Neutrophil (primary cell): ENCODE results near the gene UTY.

Source experiments
- H3K27ac ChIP-seq: fragments of 200-600 bp; sonication (generic); 2 replicates; pipeline ENCODE4 v1.5.1; 2016; ENCODE audit warnings: mild to moderate bottlenecking, moderate library complexity
- H3K27me3 ChIP-seq: fragments of 200-600 bp; sonication (generic); 2 replicates; pipeline ENCODE4 v1.6.0; 2016; ENCODE audit warnings: mild to moderate bottlenecking
- H3K36me3 ChIP-seq: fragments of 200-600 bp; sonication (generic); 2 replicates; pipeline ENCODE4 v1.5.1; 2017
- H3K4me1 ChIP-seq, 2 experiments: fragments of 200-600 bp in 1 of 2; sonication (generic) in 1 of 2; 1 replicate in 1 of 2; 2 replicates in 1 of 2; pipeline versions ENCODE4 v1.5.1 to v1.6.1; 2013 to 2016; ENCODE audit warnings: low read depth in 1 of 2, low read length in 1 of 2, mild to moderate bottlenecking in 1 of 2, moderate library complexity in 1 of 2; ENCODE audit not compliant: control insufficient read depth in 1 of 2, insufficient read depth in 1 of 2
- H3K4me3 ChIP-seq, 2 experiments: fragments of 200-600 bp in 1 of 2; sonication (generic) in 1 of 2; 1 replicate in 1 of 2; 2 replicates in 1 of 2; pipeline ENCODE4 v1.5.1; 2013 to 2016; ENCODE audit warnings: low read depth in 1 of 2, low read length in 1 of 2, mild to moderate bottlenecking in 1 of 2, moderate library complexity in 1 of 2
- H3K9me3 ChIP-seq: fragments of 200-600 bp; sonication (generic); 2 replicates; pipeline ENCODE4 v1.5.1; 2016
- TF ChIP-seq, protein P1 (sequence below): fragments of 200-600 bp; sonication (generic); IDR thresholded peaks from 2 replicates; pipeline ENCODE4 v1.5.1; 2016; ENCODE audit warnings: antibody characterized with exemption

Gene UTY

DNA sequence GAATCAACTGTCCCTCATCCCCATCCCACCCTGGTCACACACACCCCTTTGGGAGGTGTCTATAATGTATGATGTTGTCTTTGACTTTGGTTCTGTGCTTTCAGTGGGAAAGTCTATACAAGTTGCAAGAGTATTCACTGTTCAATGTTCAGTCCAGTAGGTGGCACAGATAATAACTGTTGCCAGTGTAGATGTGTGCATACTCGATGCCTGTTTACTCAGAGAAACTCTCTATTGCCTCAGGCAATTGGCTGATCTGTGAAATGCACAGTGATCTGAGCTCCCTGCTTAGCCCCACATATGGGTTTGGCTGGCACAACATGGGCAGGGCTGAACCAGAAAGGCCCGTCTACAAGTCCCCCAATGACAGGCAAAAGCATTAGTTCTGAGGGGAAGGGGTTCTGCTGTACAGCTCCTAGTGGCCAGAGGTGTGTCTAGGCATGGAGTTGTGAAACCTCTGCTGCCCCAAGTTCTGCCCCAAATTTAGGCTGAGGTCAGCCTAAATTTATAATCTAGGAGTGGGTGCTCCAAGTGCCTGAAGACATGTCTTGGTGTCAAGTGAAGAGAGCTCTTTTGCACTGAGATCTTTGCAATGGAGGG is 252.4 kb downstream of the UTY start:
- no peaks in the 10 kb centered on the region for H3K36me3 ChIP-seq
- no peaks in the 10 kb centered on the region for H3K27me3 ChIP-seq
- H3K27ac ChIP-seq: no peak overlapping the region
- peaks cover 0 to 3% of the 10 kb centered on the region in 2 experiments for H3K4me1 ChIP-seq
- no peak overlapping the region for H3K4me3 ChIP-seq
- no peaks in the 10 kb centered on the region for H3K9me3 ChIP-seq
- TF ChIP-seq, protein P1, sequence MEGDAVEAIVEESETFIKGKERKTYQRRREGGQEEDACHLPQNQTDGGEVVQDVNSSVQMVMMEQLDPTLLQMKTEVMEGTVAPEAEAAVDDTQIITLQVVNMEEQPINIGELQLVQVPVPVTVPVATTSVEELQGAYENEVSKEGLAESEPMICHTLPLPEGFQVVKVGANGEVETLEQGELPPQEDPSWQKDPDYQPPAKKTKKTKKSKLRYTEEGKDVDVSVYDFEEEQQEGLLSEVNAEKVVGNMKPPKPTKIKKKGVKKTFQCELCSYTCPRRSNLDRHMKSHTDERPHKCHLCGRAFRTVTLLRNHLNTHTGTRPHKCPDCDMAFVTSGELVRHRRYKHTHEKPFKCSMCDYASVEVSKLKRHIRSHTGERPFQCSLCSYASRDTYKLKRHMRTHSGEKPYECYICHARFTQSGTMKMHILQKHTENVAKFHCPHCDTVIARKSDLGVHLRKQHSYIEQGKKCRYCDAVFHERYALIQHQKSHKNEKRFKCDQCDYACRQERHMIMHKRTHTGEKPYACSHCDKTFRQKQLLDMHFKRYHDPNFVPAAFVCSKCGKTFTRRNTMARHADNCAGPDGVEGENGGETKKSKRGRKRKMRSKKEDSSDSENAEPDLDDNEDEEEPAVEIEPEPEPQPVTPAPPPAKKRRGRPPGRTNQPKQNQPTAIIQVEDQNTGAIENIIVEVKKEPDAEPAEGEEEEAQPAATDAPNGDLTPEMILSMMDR: no peak

DNA sequence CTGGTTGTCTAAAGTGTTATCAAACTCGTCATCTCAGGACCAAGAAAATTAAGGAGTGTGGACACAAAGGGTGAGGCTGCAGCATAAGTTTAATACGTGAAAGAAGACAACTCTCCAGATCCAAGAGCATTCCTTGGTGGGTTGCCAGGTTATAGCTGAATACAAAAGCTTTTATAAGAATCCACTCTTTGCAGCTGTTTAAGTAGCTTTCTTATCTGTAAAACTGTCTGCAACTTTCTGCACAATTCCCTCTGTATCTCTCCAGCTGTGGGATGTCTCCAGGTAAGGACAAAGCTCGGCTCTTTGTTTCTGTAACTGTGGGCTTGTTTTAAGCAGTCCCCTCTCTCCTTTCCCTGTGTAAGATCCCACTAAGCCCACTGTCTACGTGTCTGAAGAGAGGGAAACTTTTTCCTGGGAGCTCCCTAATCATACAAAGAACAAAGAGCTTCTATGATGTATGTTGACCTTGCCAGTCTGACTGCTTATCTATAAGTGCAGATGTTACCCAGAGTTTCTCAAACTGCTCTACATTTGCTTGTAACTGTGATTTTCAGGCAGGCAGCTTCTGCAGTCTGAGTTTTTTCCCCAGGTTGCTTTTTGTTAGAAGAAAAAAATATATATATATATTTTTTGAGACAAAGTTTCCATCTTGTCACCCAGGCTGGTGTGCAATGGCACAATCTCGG is 268.7 kb downstream of the UTY start:
- TF ChIP-seq, protein P1: no peak
- no peak overlapping the region for H3K27ac ChIP-seq

DNA sequence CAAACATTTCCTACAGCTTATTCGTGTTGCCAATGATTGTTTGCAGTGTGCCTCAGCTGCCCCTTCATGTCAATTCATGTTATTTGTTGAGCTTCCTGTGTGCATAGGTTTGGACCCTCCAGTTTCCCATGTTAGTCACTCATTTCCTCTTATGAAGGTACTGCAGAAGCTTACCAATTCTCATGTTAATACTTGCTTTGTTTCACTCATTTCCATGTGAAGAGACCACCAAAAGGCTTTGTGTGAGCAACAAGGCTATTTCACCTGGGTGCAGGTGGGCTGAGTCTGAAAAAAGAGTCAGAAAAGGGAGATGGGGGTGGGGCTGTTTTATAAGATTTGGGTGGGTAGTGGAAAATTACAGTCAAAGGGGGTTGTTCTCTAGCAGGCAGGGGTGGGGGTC is 274.6 kb downstream of the UTY start:
- H3K9me3 ChIP-seq: no peaks in the 10 kb centered on the region
- H3K4me3 ChIP-seq: no peak overlapping the region
- H3K4me1 ChIP-seq: no peaks in the 10 kb centered on the region
- H3K36me3 ChIP-seq: no peaks in the 10 kb centered on the region
- no peak overlapping the region for H3K27ac ChIP-seq
- TF ChIP-seq, protein P1: no peak
- H3K27me3 ChIP-seq: no peaks in the 10 kb centered on the region

More for the DNA sequence above, 268.7 kb downstream of the UTY start:
- no peaks in the 10 kb centered on the region for H3K9me3 ChIP-seq
- no peaks in the 10 kb centered on the region for H3K36me3 ChIP-seq
- no peaks in the 10 kb centered on the region for H3K27me3 ChIP-seq
- no peak overlapping the region for H3K4me3 ChIP-seq
- no peaks in the 10 kb centered on the region for H3K4me1 ChIP-seq
